Activated naive CD4-positive, alpha-beta T cell (primary cell): ENCODE data around the gene PTPN20.

Experiments
- DNase-seq, 4 experiments: peaks; one replicate each; lab custom pipeline; 2025; lab: John Stamatoyannopoulos, UW

PTPN20 gene

DNA sequence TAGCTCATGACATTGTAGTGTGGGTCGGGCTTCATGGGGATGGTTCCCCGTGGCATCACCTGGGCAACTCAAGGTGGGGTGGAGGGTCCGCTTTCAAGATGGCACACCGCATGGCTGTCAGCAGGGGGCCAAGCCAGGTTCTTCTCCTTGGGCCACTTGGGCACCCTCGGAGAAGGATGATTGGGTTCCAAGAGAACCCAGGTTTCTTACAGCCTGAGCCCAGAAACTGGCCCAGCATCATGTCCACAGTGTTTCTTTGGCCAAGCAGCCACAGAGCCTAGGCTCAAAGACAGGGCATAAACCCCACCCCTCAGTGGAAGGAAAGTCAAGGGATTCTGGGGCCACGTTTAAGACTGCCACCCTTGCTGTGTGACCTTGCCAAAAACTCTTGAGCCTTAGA is 110.6 kb downstream of the PTPN20 start:
- DNase-seq, result no peak

GRCh38 chr10:47022311-47023131 is 111.3 kb downstream of the PTPN20 start:
- no peak for DNase-seq

DNA sequence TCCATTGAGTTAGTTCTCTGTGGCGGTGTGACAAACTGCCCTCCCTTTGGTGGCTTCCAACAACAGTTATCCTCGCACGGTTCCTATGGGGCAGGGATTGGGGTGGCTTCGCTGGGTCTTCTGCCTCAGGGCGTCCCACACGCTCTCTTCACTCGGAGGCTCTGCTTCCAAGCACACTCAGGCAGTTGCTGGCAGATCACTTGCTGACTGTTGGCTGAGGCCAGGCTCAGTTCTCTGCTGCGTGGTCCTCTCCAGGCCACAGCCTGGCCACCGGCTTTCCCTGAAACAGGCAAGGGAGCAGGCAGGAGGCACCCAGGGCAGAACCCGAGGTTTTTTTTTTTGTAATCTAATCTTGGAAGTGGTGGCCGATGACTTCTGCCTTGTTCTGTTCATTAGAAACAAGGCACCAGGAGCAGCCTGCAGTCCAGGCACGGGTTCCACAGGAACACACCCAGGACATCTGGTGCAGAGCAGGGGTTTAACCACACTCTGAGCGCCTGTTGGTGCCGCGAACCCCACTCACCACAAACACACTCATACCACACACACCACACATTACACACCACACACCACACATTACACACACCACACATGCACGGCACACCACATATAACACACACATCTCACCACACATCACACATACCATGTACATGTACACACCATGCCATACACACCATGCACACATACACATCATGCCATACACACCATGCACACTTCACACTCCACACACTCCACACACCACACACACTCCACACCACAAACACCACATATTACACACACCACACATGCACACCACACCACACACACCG is 112.2 kb downstream of the PTPN20 start:
- no peak for DNase-seq

DNA sequence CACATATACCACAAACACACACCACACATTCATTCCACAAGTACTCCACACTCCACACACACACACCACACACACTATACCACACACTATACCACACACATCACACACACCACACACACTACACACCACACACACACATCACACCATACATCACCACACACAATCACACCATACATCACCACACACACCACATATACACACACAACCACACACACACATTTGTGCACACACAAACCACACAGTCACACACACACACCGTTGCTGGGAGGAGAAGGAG is 112.8 kb downstream of the PTPN20 start:
- DNase-seq, result no peak

DNA sequence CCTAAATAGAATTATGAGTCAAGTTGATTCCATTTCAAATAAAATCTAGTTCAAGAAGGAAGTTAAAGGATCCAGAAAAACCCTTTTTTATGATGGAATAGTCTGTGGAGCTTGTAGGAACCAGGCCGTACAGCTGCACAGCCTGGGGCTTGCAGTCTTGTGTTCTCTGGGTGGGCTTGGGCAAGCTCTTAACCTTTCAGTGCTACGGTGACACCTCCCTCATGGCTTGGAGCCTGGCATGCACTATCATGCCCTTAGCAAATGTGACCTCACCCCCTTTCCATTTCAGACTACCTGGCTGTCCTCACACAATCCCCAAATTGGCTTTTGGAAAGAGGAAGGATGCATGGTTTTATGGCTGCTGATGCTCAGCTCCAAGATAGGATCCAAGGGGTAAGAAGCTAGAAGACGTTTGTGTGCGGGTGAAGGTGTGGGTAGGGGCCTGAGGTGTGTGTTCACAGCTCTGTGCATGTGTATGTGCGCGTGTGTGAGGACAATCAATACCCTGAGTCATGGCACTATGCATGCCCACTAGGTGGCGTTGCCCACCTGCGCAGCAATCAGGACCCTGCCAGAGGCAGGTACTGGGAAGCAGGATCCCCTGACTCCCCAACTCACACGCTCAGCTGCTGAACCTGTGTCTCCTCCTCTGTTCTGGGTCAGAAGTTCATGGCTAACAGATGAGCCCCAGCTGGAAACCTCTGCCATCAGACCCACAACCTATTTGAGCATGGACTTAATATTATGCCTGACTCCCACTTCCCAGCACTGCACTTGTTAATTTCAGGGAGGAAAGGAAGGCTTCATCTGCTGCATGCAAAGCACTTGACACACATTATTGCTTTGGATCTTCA is 113.4 kb downstream of the PTPN20 start:
- peak; percentile 17 to 68 (median 46) for DNase-seq

DNA sequence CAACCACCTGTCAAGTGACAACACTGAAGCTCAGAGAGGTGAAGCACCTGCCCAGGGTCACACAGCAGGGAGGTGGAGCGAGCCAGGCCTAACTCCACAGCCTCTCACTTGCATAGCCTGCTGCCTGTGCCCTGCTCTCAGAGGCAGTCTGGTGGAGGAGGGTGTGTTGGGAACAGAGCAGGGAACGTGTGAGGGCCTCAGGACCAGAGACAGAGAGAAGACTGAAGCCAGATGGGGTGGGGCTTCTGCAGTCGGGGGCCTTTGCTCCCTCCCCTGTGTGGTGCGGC is 114.0 kb downstream of the PTPN20 start:
- no peak for DNase-seq

DNA sequence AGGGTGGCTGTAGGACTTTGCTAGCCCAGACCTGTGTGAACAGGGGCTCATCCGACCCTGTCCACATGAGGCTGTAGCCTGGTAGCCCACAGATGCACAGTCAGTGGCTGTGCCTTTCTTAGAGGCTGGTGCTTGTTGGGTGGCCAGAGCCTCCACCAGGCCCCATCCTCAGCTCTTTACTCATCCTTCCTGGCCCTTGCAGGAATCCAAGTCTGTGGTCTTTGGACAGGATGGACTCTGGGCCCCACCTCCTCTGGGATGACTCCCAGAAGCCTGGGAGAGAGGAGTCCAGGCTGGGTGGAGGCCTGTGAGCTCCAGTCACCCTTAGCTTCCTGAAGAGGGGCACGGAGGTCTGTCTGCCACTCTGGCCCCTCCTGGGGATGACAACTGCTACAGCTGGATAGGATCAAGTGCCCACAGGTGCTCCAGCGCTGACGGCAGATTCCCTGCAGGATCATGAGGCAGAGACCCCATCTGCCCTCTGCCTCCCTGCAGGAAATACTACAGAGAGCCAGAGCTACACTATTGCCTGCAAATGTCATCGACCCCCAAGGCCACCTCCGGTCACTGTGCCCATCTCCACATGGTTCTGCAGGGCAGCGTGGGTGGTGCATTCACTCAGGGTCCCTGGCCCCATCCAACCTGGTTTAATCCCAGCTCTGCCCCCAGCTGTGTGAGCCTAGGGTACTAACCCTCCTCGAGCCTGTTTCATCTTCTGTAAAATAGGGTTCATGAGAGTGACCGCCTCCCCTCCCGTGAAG is 114.5 kb downstream of the PTPN20 start:
- DNase-seq, result no peak

- DNase-seq, result no peak
These were observed 115.3 kb downstream of the PTPN20 start for GRCh38 chr10:47026301-47027107.

GRCh38 chr10:47027108-47027783 is 116.0 kb downstream of the PTPN20 start:
- DNase-seq, result no peak

- DNase-seq, result no peak
These were observed 116.6 kb downstream of the PTPN20 start for GRCh38 chr10:47027784-47028260.

DNA sequence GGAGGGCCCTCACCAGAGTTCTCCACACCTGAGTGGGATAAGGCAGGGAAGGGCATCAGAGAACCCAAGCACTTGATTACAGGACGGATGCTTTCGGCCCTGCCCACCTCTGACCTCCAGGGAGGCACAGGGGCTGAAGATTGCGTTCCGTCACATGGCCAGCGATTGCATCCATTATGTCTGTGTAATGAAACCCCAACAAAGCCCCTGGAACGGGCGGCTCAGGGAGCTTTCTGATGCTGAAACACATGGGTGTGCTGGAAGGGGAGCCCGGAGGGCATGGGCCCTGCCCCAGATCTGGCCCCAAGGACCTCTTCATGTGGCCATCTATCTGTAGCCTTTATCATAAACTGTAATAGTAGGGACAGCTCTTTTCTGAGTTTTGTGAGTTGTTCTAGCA is 117.2 kb downstream of the PTPN20 start:
- no peak for DNase-seq

- no peak for DNase-seq
These were observed 118.2 kb downstream of the PTPN20 start for GRCh38 chr10:47029181-47030009.

DNA sequence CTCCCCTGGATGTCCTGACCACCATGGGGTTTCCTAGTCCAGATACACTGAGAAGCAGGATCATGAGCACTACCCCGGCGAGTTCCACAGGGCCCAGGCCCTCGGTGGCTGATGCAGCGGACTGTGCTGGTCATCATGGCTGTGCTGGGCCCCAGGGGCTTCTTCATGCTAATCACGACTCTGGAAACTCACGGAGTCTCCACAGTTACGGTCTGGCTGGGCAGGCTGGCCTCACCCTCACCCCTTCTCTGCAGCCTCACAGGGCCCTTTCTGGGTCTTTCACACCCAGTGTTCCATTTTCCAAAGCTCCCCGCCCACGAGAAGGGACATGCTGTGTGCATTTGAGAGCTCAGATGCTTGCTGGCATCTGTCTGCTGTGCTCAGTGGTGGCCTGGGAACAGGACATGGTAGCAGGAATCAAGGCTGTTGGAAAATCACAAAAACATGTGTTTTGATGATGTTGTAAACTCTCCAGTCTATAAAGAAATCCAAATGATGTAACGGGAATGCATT is 119.0 kb downstream of the PTPN20 start:
- no peak for DNase-seq

GRCh38 chr10:47031211-47031900 is 120.1 kb downstream of the PTPN20 start:
- no peak for DNase-seq

GRCh38 chr10:47031901-47032465 is 120.8 kb downstream of the PTPN20 start:
- no peak for DNase-seq

- no peak for DNase-seq
These were observed 121.9 kb downstream of the PTPN20 start for GRCh38 chr10:47033081-47033480.

GRCh38 chr10:47033541-47034270 is 122.5 kb downstream of the PTPN20 start:
- DNase-seq, result no peak
